GM12891 (cell line): ENCODE data around the gene RHOXF2. TPM values are rescaled to one million over a fixed set of nuclear protein-coding genes. Genes with fewer than 3 reads are reported as not detected.
A peak's percentile ranks its signal among the peaks of the same experiment; 100 is the strongest.
"Not testable (repeated sequence)": the region's sequence is repeated elsewhere in the genome, so short reads cannot be mapped to it uniquely, and the experiment has no call there.

Experiments used
- DNase-seq: peaks from one replicate; pipeline ENCODE4 v3.0.0; 2011; ENCODE audit warnings: low spot score; ENCODE audit not compliant: insufficient read length
- FAIRE-seq: peaks from 2 replicates; lab custom pipeline; 2011; peaks lifted over from hg19 to GRCh38; lab: Jason Lieb, UNC
- PAX5 ChIP-seq: IDR thresholded peaks from 2 replicates; pipeline ENCODE4 v1.6.1; 2011; ENCODE audit warnings: low read length, moderate library complexity, mild to moderate bottlenecking; ENCODE audit not compliant: insufficient read depth, severe bottlenecking
- POLR2A ChIP-seq: IDR thresholded peaks from 2 replicates; pipeline ENCODE4 v1.6.1; 2011; ENCODE audit warnings: low read depth, low read length, control low read depth
- POLR2AphosphoS5 ChIP-seq: IDR thresholded peaks from 2 replicates; pipeline ENCODE4 v1.6.1; 2011; ENCODE audit warnings: low read depth, low read length, control low read depth
- POU2F2 ChIP-seq: IDR thresholded peaks from 2 replicates; pipeline ENCODE4 v1.6.1; 2011; ENCODE audit warnings: low read depth, mild to moderate bottlenecking, control low read depth, low read length, moderate library complexity
- SPI1 ChIP-seq: IDR thresholded peaks from 2 replicates; pipeline ENCODE4 v1.6.1; 2011; ENCODE audit warnings: low read depth, low read length, control low read depth
- TAF1 ChIP-seq: IDR thresholded peaks from 2 replicates; pipeline ENCODE4 v1.6.1; 2011; ENCODE audit warnings: low read depth, low read length, control low read depth
- polyA plus RNA-seq: library from polyadenylated mRNA; unstranded; fragments of >200 nt; gene quantifications from one replicate; pipeline ENCODE4 v1.2.1, GENCODE V29; 2012; ENCODE audit warnings: low read depth, missing spikeins, inconsistent platforms; ENCODE audit not compliant: missing spikeins

RHOXF2 gene
- not detected for polyA plus RNA-seq

GRCh38 chrX:120158313-120158712 is at the start of gene RHOXF2:
RHOXF2 (plus strand) TSS chrX:120158613; CDS start chrX:120158751, 138 bp downstream.
- peak; percentile 76 for FAIRE-seq
- not testable (repeated sequence) for DNase-seq

GRCh38 chrX:120109378-120109777 is 49.0 kb upstream of the RHOXF2 start:
- FAIRE-seq: no peak
- TF ChIP-seq PAX5 (no peak), SPI1 (no peak), POLR2A (no peak), TAF1 (no peak), POU2F2 (no peak), POLR2AphosphoS5 (no peak)
- DNase-seq: no peak

GRCh38 chrX:120111611-120112010 is 46.8 kb upstream of the RHOXF2 start:
- TF ChIP-seq POLR2A (no peak), PAX5 (no peak), POLR2AphosphoS5 (no peak), POU2F2 (no peak), TAF1 (no peak), SPI1 (no peak)
- DNase-seq (no peak), FAIRE-seq (no peak)

- DNase-seq: no peak
- no peak for FAIRE-seq
- no peak for TF ChIP-seq PAX5
- no peak for TF ChIP-seq POLR2A
- no peak for TF ChIP-seq TAF1
- TF ChIP-seq POU2F2: no peak
- TF ChIP-seq SPI1: no peak
Measured at GRCh38 chrX:120115438-120115963, 42.9 kb upstream of the RHOXF2 start, which contains the start of gene RHOXF1. RHOXF1 (minus strand) TSS chrX:120115913; CDS start chrX:120115862, 51 bp downstream.

GRCh38 chrX:120120223-120120622 is 38.2 kb upstream of the RHOXF2 start:
- no peak for FAIRE-seq

GRCh38 chrX:120125444-120125843 is 33.0 kb upstream of the RHOXF2 start:
- TF ChIP-seq POU2F2 (no peak), TAF1 (no peak), SPI1 (no peak), PAX5 (no peak), POLR2A (no peak), POLR2AphosphoS5 (no peak)
- DNase-seq (no peak), FAIRE-seq (no peak)

More at GRCh38 chrX:120120223-120120622, 38.2 kb upstream of the RHOXF2 start:
- DNase-seq: no peak
- TF ChIP-seq SPI1 (no peak), PAX5 (no peak), POLR2A (no peak), POLR2AphosphoS5 (no peak), POU2F2 (no peak), TAF1 (no peak)

- DNase-seq, FAIRE-seq: not testable (repeated sequence)
Measured at GRCh38 chrX:120128306-120128846, 30.0 kb upstream of the RHOXF2 start.

GRCh38 chrX:120136128-120136527 is 22.3 kb upstream of the RHOXF2 start:
- FAIRE-seq: no peak
- TF ChIP-seq SPI1 (no peak), POU2F2 (no peak), POLR2A (no peak), TAF1 (no peak), PAX5 (no peak), POLR2AphosphoS5 (no peak)
- DNase-seq: no peak

GRCh38 chrX:120136840-120137239 is 21.6 kb upstream of the RHOXF2 start:
- TF ChIP-seq POLR2A (no peak), SPI1 (no peak), POU2F2 (no peak)
- FAIRE-seq (peak; percentile 69), DNase-seq (no peak)

GRCh38 chrX:120137439-120137838 is 21.0 kb upstream of the RHOXF2 start:
- DNase-seq: no peak

GRCh38 chrX:120140293-120140981 is 18.0 kb upstream of the RHOXF2 start:
- DNase-seq: no peak
- no peak for FAIRE-seq
- TF ChIP-seq POU2F2 (no peak), TAF1 (no peak), POLR2AphosphoS5 (no peak), POLR2A (no peak), SPI1 (no peak), PAX5 (no peak)

More at GRCh38 chrX:120137439-120137838, 21.0 kb upstream of the RHOXF2 start:
- FAIRE-seq: no peak
- TF ChIP-seq SPI1: no peak
- TF ChIP-seq TAF1: no peak
- TF ChIP-seq POU2F2: no peak
- TF ChIP-seq PAX5: no peak
